SK-N-SH treated with all-trans-retinoic acid at 6 μM for 48 hours (cell line): ENCODE measurements around the gene BMP8B.

Experiments used
- ATAC-seq: fragments of 200-7000 bp; cut with Tn5 transposase; 3 replicates; pipeline ENCODE4 v1.9.1; 2020; ENCODE audit warnings: mild to moderate bottlenecking, moderate library complexity
- ARNTL ChIP-seq: fragments of 450-650 bp; formaldehyde crosslinking; IDR thresholded peaks from 2 replicates; pipeline ENCODE4 v1.5.0; 2020; ENCODE audit warnings: low read depth, mild to moderate bottlenecking, moderate library complexity, borderline replicate concordance
- CREB5 ChIP-seq: fragments of 250-450 bp; sonication (Bioruptor Pico); IDR thresholded peaks from 2 replicates; pipeline ENCODE4 v1.5.1; 2020; ENCODE audit warnings: low read depth, mild to moderate bottlenecking, moderate library complexity
- CSRNP3 ChIP-seq: fragments of 250-450 bp; sonication (Bioruptor Pico); IDR thresholded peaks from 2 replicates; pipeline ENCODE4 v1.5.1; 2021; ENCODE audit warnings: mild to moderate bottlenecking, moderate library complexity
- ESRRG ChIP-seq: fragments of 250-450 bp; sonication (Bioruptor Pico); IDR thresholded peaks from 2 replicates; pipeline ENCODE4 v1.6.1; 2021; ENCODE audit warnings: mild to moderate bottlenecking
- GLIS3 ChIP-seq: fragments of 250-450 bp; sonication (Bioruptor Pico); IDR thresholded peaks from 2 replicates; pipeline ENCODE4 v1.5.0; 2020; ENCODE audit warnings: mild to moderate bottlenecking, moderate library complexity
- ISL1 ChIP-seq: fragments of 250-450 bp; sonication (Bioruptor Pico); IDR thresholded peaks from 2 replicates; pipeline ENCODE4 v2.1.2; 2022; ENCODE audit warnings: mild to moderate bottlenecking, moderate library complexity
- PPARA ChIP-seq: fragments of 250-450 bp; sonication (Bioruptor Pico); IDR thresholded peaks from 2 replicates; pipeline ENCODE4 v1.5.0; 2020; ENCODE audit warnings: mild to moderate bottlenecking, borderline replicate concordance
- RARB ChIP-seq: fragments of 250-450 bp; sonication (Bioruptor Pico); IDR thresholded peaks from 2 replicates; pipeline ENCODE4 v1.8.0; 2021; ENCODE audit warnings: mild to moderate bottlenecking, moderate library complexity
- SNAI2 ChIP-seq: fragments of 250-450 bp; sonication (Bioruptor Pico); IDR thresholded peaks from 2 replicates; pipeline ENCODE4 v1.5.0; 2020; ENCODE audit warnings: mild to moderate bottlenecking, moderate library complexity
- TCF4 ChIP-seq: fragments of 250-450 bp; sonication (Bioruptor Pico); IDR thresholded peaks from 2 replicates; pipeline ENCODE4 v1.8.0; 2021; ENCODE audit warnings: mild to moderate bottlenecking, moderate library complexity, borderline replicate concordance
- TOX ChIP-seq: fragments of 250-450 bp; sonication (Bioruptor Pico); IDR thresholded peaks from 2 replicates; pipeline ENCODE4 v1.8.0; 2021; ENCODE audit warnings: mild to moderate bottlenecking, moderate library complexity, borderline replicate concordance
- ZC3H10 ChIP-seq: fragments of 250-450 bp; sonication (Bioruptor Pico); IDR thresholded peaks from 2 replicates; pipeline ENCODE4 v1.5.1; 2021; ENCODE audit warnings: mild to moderate bottlenecking, moderate library complexity
- ZFP3 ChIP-seq: fragments of 250-450 bp; sonication (Bioruptor Pico); IDR thresholded peaks from 2 replicates; pipeline ENCODE4 v1.5.0; 2020; ENCODE audit warnings: mild to moderate bottlenecking, moderate library complexity
- ZFP30 ChIP-seq: fragments of 450-650 bp; formaldehyde crosslinking; IDR thresholded peaks from 2 replicates; pipeline ENCODE4 v1.5.0; 2022; ENCODE audit warnings: mild to moderate bottlenecking, moderate library complexity
- ZNF70 ChIP-seq: fragments of 450-650 bp; formaldehyde crosslinking; IDR thresholded peaks from 2 replicates; pipeline ENCODE4 v1.5.0; 2020; ENCODE audit warnings: mild to moderate bottlenecking, moderate library complexity
- ZNF8 ChIP-seq: fragments of 450-650 bp; formaldehyde crosslinking; IDR thresholded peaks from 2 replicates; pipeline ENCODE4 v1.5.0; 2020; ENCODE audit warnings: mild to moderate bottlenecking, moderate library complexity
- TF ChIP-seq, protein P1 (sequence below): fragments of 250-450 bp; sonication (Bioruptor Pico); IDR thresholded peaks from 2 replicates; pipeline ENCODE4 v1.5.0; 2020; ENCODE audit warnings: mild to moderate bottlenecking, moderate library complexity
- TF ChIP-seq, protein P2 (sequence below): fragments of 250-450 bp; sonication (Bioruptor Pico); IDR thresholded peaks from 2 replicates; pipeline ENCODE4 v1.8.0; 2020; ENCODE audit warnings: mild to moderate bottlenecking, moderate library complexity, borderline replicate concordance

The BMP8B gene

GRCh38 chr1:39788758-39789570 lies at the start of gene BMP8B:
Gene BMP8B (minus strand): TSS chr1:39788865. CDS start chr1:39788485, 380 bp downstream.
- no peak for TF ChIP-seq TOX (CRISPR knock-in tag)
- TF ChIP-seq RARB (CRISPR knock-in tag) = no peak
- TF ChIP-seq ZNF8 (CRISPR knock-in tag) = no peak
- no peak for TF ChIP-seq ARNTL
- TF ChIP-seq SNAI2 (CRISPR knock-in tag) = 0 out of 2 replicates have a peak, but pooled peaks have one; percentile 22
- TF ChIP-seq ZNF70 (CRISPR knock-in tag) = 0 out of 2 replicates have a peak, but pooled peaks have one; percentile 62
- TF ChIP-seq GLIS3 (CRISPR knock-in tag) = no peak
- no peak for TF ChIP-seq PPARA (CRISPR knock-in tag)
- peak; percentile 59 for ATAC-seq

DNA sequence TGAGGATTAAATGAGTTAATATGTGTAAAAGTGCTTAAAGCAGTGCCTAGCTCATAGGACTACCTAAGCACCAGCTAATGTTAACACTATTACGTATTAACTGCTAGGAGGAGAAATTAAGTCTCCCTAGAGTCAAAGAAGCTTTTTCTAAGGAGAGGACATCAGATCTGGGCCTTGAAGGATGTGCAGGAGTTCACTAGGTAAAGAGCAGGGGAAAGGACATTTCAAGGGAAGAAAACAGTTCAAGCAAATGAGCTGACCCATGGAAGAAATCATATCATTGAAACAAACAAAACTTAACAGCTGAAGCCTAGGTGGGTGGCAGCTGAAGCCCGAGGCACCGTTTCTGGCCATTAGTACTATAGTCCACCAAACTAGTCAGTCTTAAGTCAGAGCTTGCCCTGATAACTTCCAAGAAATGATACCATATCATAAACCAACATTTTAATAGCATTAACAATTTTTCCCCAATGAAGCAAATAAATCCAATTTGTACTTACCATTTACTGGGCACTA lies 48.0 kb upstream of the BMP8B start:
- ATAC-seq = no peak
- TF ChIP-seq TCF4 (CRISPR knock-in tag) (no peak), ZFP3 (CRISPR knock-in tag) (peak; percentile 94), CREB5 (CRISPR knock-in tag) (no peak)
- TF ChIP-seq, protein P1, sequence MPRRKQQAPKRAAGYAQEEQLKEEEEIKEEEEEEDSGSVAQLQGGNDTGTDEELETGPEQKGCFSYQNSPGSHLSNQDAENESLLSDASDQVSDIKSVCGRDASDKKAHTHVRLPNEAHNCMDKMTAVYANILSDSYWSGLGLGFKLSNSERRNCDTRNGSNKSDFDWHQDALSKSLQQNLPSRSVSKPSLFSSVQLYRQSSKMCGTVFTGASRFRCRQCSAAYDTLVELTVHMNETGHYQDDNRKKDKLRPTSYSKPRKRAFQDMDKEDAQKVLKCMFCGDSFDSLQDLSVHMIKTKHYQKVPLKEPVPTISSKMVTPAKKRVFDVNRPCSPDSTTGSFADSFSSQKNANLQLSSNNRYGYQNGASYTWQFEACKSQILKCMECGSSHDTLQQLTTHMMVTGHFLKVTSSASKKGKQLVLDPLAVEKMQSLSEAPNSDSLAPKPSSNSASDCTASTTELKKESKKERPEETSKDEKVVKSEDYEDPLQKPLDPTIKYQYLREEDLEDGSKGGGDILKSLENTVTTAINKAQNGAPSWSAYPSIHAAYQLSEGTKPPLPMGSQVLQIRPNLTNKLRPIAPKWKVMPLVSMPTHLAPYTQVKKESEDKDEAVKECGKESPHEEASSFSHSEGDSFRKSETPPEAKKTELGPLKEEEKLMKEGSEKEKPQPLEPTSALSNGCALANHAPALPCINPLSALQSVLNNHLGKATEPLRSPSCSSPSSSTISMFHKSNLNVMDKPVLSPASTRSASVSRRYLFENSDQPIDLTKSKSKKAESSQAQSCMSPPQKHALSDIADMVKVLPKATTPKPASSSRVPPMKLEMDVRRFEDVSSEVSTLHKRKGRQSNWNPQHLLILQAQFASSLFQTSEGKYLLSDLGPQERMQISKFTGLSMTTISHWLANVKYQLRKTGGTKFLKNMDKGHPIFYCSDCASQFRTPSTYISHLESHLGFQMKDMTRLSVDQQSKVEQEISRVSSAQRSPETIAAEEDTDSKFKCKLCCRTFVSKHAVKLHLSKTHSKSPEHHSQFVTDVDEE = no peak
- TF ChIP-seq, protein P2, sequence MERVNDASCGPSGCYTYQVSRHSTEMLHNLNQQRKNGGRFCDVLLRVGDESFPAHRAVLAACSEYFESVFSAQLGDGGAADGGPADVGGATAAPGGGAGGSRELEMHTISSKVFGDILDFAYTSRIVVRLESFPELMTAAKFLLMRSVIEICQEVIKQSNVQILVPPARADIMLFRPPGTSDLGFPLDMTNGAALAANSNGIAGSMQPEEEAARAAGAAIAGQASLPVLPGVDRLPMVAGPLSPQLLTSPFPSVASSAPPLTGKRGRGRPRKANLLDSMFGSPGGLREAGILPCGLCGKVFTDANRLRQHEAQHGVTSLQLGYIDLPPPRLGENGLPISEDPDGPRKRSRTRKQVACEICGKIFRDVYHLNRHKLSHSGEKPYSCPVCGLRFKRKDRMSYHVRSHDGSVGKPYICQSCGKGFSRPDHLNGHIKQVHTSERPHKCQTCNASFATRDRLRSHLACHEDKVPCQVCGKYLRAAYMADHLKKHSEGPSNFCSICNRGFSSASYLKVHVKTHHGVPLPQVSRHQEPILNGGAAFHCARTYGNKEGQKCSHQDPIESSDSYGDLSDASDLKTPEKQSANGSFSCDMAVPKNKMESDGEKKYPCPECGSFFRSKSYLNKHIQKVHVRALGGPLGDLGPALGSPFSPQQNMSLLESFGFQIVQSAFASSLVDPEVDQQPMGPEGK (CRISPR knock-in tag) = no peak

- no peak for TF ChIP-seq ARNTL
- no peak for TF ChIP-seq ISL1
- TF ChIP-seq, protein P2 (CRISPR knock-in tag) = no peak
- no peak for ATAC-seq
These were observed 47.4 kb upstream of the BMP8B start for GRCh38 chr1:39835935-39836594.

DNA sequence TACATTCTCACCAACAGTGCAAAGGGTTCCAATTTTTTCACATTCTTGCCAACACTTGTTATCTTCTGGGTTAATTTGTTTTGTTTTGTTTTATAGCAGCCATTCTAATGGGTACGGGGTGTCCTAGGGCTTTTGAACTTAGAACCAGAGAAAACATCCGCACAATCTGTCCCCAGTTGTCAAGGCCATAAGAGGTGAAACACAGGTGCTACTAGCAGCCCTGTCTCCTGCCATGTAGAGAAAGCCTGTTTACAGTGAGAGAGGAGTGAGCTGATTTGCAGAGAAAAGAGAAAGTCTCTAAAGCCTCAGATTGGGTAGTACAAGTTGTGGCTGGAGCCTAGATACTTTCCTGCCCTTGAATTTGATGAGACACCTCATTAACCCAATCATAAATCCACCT lies 46.4 kb upstream of the BMP8B start:
- ATAC-seq = no peak
- no peak for TF ChIP-seq CSRNP3
- no peak for TF ChIP-seq ZNF8 (CRISPR knock-in tag)
- TF ChIP-seq, protein P2 (CRISPR knock-in tag) = no peak
- no peak for TF ChIP-seq ZC3H10 (CRISPR knock-in tag)
- TF ChIP-seq PPARA (CRISPR knock-in tag) = no peak
- TF ChIP-seq ZNF70 (CRISPR knock-in tag) = no peak
- no peak for TF ChIP-seq TOX (CRISPR knock-in tag)
- no peak for TF ChIP-seq GLIS3 (CRISPR knock-in tag)
- no peak for TF ChIP-seq ISL1
- no peak for TF ChIP-seq CREB5 (CRISPR knock-in tag)
- no peak for TF ChIP-seq ZFP30 (CRISPR knock-in tag)
- TF ChIP-seq ESRRG (CRISPR knock-in tag) = no peak
- TF ChIP-seq SNAI2 (CRISPR knock-in tag) = no peak
